Fibroblast of lung (primary cell): ENCODE results near the gene EXTL1.

ENCODE experiments used
- CTCF ChIP-seq, 2 donors: IDR thresholded peaks in 1 of 2; conservative IDR thresholded peaks in 1 of 2; 1 replicate in 1 of 2; 2 replicates in 1 of 2; pipeline ENCODE4 v1.5.1; 2011 to 2012; ENCODE audit warnings: low read length in 2 of 2, control low read depth in 1 of 2, inconsistent platforms in 1 of 2, low read depth in 1 of 2, mild to moderate bottlenecking in 1 of 2
- EZH2 ChIP-seq: IDR thresholded peaks from 2 replicates; pipeline ENCODE4 v1.5.1; 2012; ENCODE audit warnings: low read length, control low read depth, mild to moderate bottlenecking; ENCODE audit errors: missing control alignments

- TF ChIP-seq CTCF (conservative IDR thresholded peaks at IDR 0.05 in 1 of 2, IDR thresholded peaks at IDR 0.05 in 1 of 2; ENCODE audit: low read depth in 1 of 2, low read length in 2 of 2) = no peak
- TF ChIP-seq EZH2 = no peak
Measured at GRCh38 chr1:26058052-26058595, 36.5 kb downstream of the EXTL1 start.
